ENCODE measurements around the gene CSNK2A3. TPM values are rescaled to one million over a fixed set of nuclear protein-coding genes. Genes with fewer than 3 reads are reported as not detected.
"Not testable (repeated sequence)": the region's sequence is repeated elsewhere in the genome, so short reads cannot be mapped to it uniquely, and the experiment has no call there.

Gene CSNK2A3
- total RNA-seq, 1 experiment from 2014 or later = 1.3 TPM

DNA sequence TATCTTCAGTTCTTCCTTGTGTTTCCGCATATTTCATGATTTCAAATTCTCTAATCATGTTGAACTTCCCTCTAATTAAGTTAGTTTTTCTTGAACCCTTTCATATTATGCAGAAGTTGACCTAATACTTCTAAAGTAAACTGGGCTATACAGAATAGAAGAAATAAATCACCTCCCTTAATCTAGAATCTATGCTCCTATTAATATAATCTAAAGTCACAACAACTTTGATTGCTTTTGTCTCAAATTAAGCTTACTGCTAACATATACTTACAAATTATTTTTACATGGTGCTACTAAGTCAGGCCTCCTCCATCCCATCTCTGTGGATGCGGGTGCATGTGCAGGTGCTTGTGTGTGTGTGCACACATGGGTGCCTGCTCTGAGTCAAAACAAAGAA, 27.3 kb upstream of the CSNK2A3 start:
- no peak for DNase-seq (ENCODE audit: low read depth)

DNA sequence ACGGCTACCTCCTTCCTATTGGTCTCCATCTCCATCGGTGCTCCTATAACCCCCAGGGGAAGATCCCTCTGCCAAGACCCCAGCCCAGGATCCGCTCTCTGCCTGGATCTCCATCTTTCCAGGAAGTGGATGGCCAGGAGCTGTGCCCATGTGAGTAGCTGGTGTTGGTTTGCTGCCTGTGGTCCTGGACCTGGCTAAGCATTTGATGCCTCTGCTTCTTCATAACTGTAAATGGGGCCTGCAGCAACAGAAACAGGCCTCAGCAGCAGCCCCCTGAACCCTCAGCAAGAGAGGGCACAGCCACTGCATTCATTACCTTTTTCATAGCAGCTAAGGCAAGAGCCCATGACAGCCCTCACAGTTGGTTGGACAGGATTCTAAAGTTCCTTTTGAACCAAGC, 26.6 kb upstream of the CSNK2A3 start:
- no peak for DNase-seq (ENCODE audit: low read depth)

GRCh38 chr11:11378184-11378940, 25.3 kb upstream of the CSNK2A3 start:
- DNase-seq (ENCODE audit: low read depth) = no peak

DNA sequence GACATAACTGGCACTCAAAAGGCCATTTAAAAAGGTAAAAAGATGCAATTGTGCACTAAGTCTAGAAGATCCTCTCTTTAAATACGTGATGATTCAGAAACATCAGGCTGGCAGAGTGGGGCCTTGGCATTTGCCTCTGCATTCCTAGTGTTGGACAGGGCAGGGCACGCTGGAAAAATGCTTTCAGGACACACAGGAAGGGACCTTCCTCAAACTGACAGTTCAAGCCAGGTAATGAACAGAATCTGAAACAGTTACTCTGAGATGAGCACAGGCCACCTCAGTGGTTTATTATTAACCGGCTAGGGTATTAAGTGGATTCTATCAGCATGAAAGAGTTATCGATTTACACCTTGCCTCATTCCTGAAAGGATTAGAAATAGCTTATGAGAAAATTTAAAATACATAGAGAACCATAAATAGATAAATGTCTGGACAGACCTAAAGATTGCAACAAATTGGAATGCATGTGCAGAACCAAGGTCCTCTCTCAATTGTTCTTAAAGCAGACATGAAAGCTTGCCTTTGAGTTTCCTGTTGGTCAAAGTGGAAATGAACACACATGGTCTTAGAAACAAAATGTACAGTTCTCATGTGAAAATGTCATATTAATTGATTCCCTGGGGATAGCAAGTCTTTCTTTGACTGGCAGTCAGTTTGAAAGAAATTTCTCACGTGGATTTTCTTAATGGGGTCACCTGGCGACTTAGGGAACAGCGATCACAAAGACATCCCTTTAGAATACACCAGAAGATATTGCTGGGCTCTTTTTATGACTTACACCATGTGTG, 21.5 kb upstream of the CSNK2A3 start:
- DNase-seq (ENCODE audit: low read depth) = no peak

GRCh38 chr11:11373934-11374333, 20.9 kb upstream of the CSNK2A3 start:
- DNase-seq (ENCODE audit: low read depth) = no peak

DNA sequence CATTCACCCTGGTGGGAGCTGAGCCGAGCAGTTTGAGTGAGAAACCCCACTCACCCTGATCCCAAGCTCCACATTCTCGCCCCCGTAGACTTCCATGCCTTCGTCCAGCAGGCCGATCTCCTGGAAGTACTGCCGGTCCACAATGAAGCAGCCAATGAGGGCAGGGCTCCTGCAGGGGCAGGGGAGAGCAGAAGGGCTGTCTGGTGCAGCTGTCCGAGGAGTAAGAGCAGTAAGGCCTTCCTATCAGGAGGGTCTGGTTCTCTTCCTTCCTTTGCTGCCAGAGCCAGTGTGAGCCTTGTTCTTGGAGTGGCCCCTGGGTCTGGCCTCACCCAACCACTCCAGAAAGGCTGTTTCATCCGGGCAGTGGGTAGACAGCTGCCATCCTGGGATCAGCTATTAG, 19.4 kb upstream of the CSNK2A3 start:
- DNase-seq (ENCODE audit: low read depth) = no peak

GRCh38 chr11:11370962-11371303, 17.9 kb upstream of the CSNK2A3 start:
- DNase-seq (ENCODE audit: low read depth) = no peak

GRCh38 chr11:11370255-11370961, 17.4 kb upstream of the CSNK2A3 start:
- DNase-seq (ENCODE audit: low read depth) = no peak

GRCh38 chr11:11366793-11367192, 13.7 kb upstream of the CSNK2A3 start:
- no peak for DNase-seq (ENCODE audit: low read depth)

DNA sequence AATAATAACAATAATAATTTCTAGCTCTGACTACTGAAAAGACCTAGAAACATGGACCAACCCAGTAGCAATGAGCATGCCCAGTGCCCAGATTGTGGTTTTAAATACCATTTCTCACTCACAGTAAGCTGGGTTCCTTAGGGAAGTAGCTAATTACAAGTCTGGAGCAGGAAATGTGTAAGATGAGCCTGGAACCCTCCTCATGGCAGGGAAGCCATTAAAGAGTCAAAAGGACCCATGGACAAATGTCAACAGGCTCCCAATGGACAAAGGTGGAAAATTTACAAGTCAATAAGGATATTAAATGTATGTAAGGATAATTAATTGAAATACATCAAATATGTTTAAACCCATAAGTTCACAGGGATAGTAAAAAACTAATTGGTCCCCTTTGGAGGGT, 10.6 kb upstream of the CSNK2A3 start:
- DNase-seq (ENCODE audit: low read depth) = no peak

DNA sequence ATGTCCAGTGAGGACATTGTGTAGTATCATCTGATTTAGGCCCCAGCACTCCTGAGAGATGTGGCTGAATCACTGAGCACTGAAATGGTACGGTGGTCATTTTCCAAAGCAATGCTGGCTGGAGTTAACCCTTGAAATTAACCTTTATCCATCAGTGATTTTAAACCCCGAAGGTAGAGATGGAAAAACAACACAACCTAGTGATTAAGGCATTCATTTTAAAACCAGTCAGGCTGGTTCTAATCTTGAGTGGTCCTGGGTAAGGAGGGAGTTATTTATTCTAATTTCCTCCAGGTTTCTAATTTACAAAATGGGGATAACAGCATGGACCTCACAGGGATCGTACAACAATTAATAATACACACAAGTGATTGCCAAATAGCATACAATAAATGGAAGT, 6.6 kb upstream of the CSNK2A3 start:
- no peak for DNase-seq (ENCODE audit: low read depth)

GRCh38 chr11:11356842-11357241, 3.8 kb upstream of the CSNK2A3 start:
- DNase-seq (ENCODE audit: low read depth) = no peak

DNA sequence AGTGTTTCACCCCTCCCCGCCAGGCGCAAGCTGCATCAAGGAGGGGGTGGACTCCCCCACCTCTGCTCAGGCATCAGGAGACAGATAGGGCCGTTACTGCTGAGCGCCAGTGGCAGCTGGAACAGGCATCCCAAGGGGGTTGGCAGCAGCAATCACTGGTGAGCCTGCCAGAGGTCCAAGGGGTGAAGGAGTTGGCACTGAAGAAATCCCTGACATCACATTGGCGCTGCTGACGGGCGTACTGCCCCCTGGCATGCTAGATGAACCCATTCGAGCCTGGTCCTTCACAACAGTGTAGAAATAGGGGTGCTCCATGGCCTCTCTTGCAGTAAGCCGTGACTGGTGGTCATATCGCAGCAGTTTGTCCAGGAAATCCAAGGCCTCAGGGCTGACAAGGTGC, 1.2 kb downstream of the CSNK2A3 start:
- DNase-seq (ENCODE audit: low read depth) = not testable (repeated sequence)

DNA sequence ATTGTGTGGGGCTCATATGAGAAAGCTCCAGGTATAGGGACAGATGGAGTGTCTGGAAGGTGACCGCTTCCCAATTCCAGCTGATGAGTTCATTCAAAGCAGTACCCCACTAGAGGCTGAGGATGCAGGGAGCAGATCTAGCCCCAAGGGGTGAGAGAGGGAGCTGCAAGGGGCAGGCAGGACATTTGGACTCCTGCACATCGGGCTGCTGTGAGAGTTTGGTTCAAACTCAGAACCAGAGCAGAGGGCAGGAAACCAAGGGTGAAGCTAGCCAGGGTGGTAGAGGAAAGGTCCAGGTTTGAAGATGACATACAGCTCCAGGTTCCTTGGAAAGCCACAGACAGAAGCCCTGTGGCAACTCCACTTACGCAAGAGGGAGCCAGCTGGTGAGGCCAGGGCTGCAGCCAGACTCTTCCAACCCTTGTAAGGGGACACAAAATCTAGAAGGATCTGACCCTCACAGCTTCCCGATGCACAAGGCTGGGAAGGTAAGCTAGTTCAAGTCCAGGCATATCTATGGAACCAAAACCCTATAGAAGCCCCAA, 1.9 kb downstream of the CSNK2A3 start:
- no peak for DNase-seq (ENCODE audit: low read depth)

DNA sequence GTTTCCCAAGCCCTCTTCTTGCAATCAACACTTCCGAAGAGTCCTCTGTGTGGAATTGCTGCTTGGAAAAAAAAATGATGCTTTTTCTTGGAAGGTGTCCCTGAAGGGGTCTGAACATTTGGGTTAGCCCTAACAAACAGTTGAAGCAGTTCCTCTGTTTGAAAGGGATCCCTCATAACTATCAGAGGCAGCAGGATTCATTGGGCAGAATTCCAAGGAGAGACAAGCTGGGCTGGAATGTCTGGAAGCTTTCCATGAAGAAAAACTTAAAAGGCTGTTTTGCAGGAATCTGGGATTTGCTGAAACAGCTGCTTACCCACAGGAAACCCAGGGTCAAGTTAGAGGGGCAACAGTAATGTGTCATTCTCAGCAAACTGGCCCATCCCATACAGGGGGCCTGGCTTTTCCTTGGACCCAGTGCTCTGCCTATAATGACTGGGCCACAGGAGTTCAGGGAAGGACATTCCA, 3.1 kb downstream of the CSNK2A3 start:
- DNase-seq (ENCODE audit: low read depth) = peak; percentile 6

DNA sequence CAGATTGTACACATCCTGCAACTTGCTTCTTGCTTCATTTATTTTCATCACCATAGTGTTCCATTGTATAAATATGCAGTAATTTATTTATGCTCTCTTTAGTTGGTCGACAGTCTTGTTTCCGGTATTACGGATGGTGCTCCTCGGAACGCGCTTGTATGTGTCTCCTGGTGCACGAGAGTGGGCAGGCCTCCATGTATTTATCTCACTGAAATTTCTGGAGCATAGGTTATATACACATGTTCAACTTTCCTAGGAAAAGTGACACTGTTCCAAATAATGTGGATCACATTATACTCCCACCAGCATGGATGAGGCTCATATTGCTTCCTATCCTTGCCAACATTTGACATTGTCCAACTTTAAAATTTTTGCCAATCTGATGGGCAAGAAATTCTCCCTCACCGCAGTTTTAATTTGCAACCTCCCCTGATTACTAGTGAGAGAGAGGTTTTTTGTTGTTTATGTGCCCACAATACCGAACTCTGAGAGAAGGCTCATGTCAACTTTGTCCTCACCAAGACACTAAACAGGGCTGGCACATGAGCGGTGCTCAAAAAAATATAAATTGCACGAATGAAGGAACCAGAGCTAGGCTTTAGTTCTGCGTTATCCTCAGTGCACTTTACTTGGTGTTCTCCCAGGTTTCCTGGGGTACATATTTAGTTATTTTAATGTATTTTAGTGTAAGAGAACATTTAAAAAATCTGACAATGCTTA, 3.8 kb downstream of the CSNK2A3 start:
- no peak for DNase-seq (ENCODE audit: low read depth)

GRCh38 chr11:11348303-11348702, 4.7 kb downstream of the CSNK2A3 start:
- no peak for DNase-seq (ENCODE audit: low read depth)

DNA sequence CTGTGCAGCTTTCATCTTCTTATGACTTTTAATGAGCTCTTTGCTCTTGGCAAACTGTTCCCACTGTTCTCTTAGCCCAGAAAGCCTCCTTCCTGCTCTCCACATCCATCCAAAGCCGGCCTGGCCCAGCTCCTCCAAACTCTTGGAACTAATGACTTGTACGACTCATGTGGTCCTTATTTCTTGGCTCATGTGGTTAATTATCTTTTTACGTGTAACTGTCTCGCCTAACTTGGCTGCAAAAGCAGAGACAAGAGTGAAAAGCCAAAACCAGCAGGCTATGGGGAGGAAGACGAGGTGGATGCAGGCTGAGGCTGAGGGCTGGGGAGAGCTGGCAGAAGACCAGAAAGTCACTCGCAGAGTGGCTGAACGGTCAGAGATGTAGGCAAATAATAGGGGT, 5.5 kb downstream of the CSNK2A3 start:
- no peak for DNase-seq (ENCODE audit: low read depth)

DNA sequence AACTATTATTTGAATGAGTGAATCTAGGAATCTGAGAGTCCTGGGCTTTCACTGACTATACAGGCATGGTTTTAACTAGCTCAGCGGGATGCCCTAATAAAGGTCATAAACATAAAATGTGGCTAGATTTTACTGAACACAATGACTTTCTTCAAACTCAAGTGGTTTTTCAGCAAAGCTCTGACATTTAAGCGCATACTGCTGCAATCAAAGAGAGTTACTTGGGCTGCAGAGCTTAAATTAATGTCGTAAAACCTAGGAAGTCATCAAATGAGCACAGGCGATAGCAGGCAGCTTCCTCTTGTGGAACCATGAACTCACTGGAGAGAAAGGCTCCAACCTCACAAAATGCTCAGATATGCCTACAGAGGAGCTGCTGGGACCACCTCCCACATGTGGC, 6.7 kb downstream of the CSNK2A3 start:
- DNase-seq (ENCODE audit: low read depth) = no peak

DNA sequence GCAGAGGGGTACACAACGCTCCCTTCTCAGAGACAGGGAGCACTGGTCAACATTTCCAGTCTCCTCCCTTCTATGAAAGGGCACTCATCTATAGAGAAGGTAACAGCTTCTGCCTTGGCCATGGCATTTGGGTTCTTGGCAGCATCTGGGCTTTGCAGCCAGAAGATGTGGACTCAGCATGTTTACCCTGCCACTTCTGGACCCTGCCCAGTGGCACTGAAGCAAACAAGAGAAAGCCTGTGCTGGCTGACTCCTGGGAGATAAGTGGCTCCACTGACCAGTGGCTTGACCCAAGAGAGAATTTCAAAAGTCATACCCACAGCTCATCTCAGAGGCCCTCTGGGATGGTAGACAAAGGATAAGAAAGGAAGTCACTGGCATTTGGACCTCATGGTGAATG, 8.0 kb downstream of the CSNK2A3 start:
- DNase-seq (ENCODE audit: low read depth) = no peak

DNA sequence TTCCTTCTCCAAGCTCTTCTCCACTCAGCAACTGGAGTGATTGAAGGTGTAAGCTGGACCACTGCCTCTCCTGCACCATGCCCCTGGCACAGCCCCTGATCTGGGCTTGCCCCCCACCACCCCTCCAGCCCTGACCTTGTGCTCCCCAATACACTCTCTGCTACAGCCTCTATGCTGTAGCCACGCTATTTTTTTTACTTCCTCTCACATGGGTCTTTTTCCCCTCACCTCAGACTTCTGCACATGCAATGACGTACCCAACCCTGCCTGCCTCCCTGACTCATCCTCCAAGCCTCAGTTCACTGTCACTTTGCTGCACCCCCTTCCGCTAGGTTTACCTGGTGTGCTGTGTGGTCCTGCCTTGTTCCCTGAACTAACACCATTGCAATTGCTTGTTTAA, 9.0 kb downstream of the CSNK2A3 start:
- no peak for DNase-seq (ENCODE audit: low read depth)

GRCh38 chr11:11338304-11338703, 14.7 kb downstream of the CSNK2A3 start:
- no peak for DNase-seq (ENCODE audit: low read depth)

All from Daoy (cell line).